Adrenal gland (tissue), 5 donors: ENCODE results near the gene MICAL3.

Experiments used
- POLR2A ChIP-seq, 2 donors: fragments of 450-650 bp; IDR thresholded peaks; one replicate each; pipeline ENCODE4 v1.6.1; 2017; ENCODE audit warnings: antibody characterized with exemption in 2 of 2, mild to moderate bottlenecking in 2 of 2, moderate library complexity in 1 of 2
- TF ChIP-seq, protein P1 (sequence below), 6 experiments: fragments of 450-650 bp in 4 of 6; fragments of 200-600 bp in 2 of 6; sonication (generic) in 1 of 6; IDR thresholded peaks; 1 replicate in 5 of 6; 2 replicates in 1 of 6; pipeline versions ENCODE4 v1.5.1 to v1.8.0; 2016 to 2021; ENCODE audit warnings: antibody characterized with exemption in 6 of 6, mild to moderate bottlenecking in 2 of 6, moderate library complexity in 1 of 6
- donor health status: DM: no; HTN: no; CAD: no.

GRCh38 chr22:17814830-17815229 lies 209.5 kb downstream of the MICAL3 start:
- no peak for TF ChIP-seq POLR2A (IDR thresholded peaks at IDR 0.05)
- TF ChIP-seq, protein P1, sequence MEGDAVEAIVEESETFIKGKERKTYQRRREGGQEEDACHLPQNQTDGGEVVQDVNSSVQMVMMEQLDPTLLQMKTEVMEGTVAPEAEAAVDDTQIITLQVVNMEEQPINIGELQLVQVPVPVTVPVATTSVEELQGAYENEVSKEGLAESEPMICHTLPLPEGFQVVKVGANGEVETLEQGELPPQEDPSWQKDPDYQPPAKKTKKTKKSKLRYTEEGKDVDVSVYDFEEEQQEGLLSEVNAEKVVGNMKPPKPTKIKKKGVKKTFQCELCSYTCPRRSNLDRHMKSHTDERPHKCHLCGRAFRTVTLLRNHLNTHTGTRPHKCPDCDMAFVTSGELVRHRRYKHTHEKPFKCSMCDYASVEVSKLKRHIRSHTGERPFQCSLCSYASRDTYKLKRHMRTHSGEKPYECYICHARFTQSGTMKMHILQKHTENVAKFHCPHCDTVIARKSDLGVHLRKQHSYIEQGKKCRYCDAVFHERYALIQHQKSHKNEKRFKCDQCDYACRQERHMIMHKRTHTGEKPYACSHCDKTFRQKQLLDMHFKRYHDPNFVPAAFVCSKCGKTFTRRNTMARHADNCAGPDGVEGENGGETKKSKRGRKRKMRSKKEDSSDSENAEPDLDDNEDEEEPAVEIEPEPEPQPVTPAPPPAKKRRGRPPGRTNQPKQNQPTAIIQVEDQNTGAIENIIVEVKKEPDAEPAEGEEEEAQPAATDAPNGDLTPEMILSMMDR (IDR thresholded peaks at IDR 0.05), result no peak
